Esophagus squamous epithelium (tissue), 4 donors: ENCODE measurements around the gene DYDC2.

Experiments used
- POLR2A ChIP-seq, 4 donors: fragments of 450-650 bp; IDR thresholded peaks; one replicate each; pipeline ENCODE4 v1.6.1; 2017; ENCODE audit warnings: antibody characterized with exemption in 4 of 4, mild to moderate bottlenecking in 4 of 4, moderate library complexity in 3 of 4
- TF ChIP-seq, protein P1 (sequence below), 6 experiments: fragments of 450-650 bp in 4 of 6; fragments of 200-600 bp in 2 of 6; sonication (generic) in 2 of 6; IDR thresholded peaks; one replicate each; pipeline ENCODE4 v1.5.1; 2016 to 2019; ENCODE audit warnings: antibody characterized with exemption in 6 of 6, mild to moderate bottlenecking in 4 of 6, moderate library complexity in 4 of 6

DNA sequence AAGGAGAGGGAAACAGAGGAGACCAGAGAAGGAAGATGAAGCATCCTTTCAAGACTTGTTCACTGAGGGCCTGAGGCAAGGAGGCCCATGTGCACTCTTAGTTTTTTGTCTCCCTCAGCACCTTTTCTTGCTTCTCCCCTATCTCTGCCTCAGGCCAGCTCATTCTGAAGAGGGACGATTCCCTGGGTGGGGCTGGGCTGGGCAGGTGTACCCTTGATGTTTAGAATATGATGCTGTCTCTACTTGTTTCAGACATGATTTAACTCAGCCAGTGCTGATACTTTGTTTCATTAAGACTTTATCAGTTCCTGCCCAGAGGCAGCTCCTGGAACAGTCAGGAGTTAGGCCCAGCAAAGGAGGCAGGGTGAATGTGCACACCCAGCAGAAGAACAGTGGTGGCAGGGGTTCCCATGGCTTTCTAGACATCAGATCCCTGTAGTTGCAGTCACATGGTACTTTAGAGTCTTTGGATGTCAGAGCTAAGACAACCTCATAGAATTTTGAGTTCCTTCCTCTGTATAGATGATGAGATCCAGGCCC, 55.2 kb downstream of the DYDC2 start:
- TF ChIP-seq, protein P1, sequence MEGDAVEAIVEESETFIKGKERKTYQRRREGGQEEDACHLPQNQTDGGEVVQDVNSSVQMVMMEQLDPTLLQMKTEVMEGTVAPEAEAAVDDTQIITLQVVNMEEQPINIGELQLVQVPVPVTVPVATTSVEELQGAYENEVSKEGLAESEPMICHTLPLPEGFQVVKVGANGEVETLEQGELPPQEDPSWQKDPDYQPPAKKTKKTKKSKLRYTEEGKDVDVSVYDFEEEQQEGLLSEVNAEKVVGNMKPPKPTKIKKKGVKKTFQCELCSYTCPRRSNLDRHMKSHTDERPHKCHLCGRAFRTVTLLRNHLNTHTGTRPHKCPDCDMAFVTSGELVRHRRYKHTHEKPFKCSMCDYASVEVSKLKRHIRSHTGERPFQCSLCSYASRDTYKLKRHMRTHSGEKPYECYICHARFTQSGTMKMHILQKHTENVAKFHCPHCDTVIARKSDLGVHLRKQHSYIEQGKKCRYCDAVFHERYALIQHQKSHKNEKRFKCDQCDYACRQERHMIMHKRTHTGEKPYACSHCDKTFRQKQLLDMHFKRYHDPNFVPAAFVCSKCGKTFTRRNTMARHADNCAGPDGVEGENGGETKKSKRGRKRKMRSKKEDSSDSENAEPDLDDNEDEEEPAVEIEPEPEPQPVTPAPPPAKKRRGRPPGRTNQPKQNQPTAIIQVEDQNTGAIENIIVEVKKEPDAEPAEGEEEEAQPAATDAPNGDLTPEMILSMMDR (IDR thresholded peaks at IDR 0.05): no peak
- peak in 1 of 4 donors; percentile 14 for TF ChIP-seq POLR2A (IDR thresholded peaks at IDR 0.05)
